K562 (cell line): ENCODE measurements around the gene MPHOSPH8. TPM values are rescaled to one million over a fixed set of nuclear protein-coding genes. Genes with fewer than 3 reads are reported as not detected.

ENCODE experiments used
- CSDE1 ChIP-seq, 2 experiments: fragments of 450-650 bp; IDR thresholded peaks; 2 replicates each; pipeline ENCODE4 v1.6.1; 2016; ENCODE audit warnings: mild to moderate bottlenecking in 1 of 2
- E2F6 ChIP-seq, 2 experiments: IDR thresholded peaks; 2 replicates each; pipeline ENCODE4 v1.6.1; 2011; ENCODE audit warnings: borderline replicate concordance in 1 of 2, control low read depth in 1 of 2, low read depth in 1 of 2, low read length in 1 of 2, mild to moderate bottlenecking in 1 of 2, mixed read lengths in 1 of 2, moderate library complexity in 1 of 2; ENCODE audit not compliant: insufficient read depth in 1 of 2, insufficient read length in 1 of 2, poor library complexity in 1 of 2, severe bottlenecking in 1 of 2; ENCODE audit errors: extremely low read depth in 1 of 2
- ETS2 ChIP-seq: IDR thresholded peaks from 2 replicates; pipeline ENCODE4 v1.6.1; 2016; ENCODE audit warnings: borderline replicate concordance, missing genetic modification characterization, mild to moderate bottlenecking, moderate library complexity, missing compliant biosample characterization; ENCODE audit not compliant: poor library complexity, severe bottlenecking
- EZH2 ChIP-seq: IDR thresholded peaks from 2 replicates; pipeline ENCODE4 v1.6.1; 2012; ENCODE audit warnings: low read depth, mild to moderate bottlenecking, inconsistent platforms, low read length, borderline replicate concordance
- MAFF ChIP-seq: IDR thresholded peaks from 2 replicates; pipeline ENCODE4 v1.6.1; 2012; ENCODE audit warnings: low read length, improper control_type of control experiment
- MYC ChIP-seq, 2 experiments: fragments of 250-450 bp in 1 of 2; sonication (Bioruptor Pico) in 1 of 2; IDR thresholded peaks; 2 replicates each; pipeline versions ENCODE4 v1.5.1 to v1.6.1; 2012 to 2021; ENCODE audit warnings: low read depth in 2 of 2, borderline replicate concordance in 1 of 2, improper control_type of control experiment in 1 of 2, low read length in 1 of 2, mild to moderate bottlenecking in 1 of 2, moderate library complexity in 1 of 2
- PRDM10 ChIP-seq: fragments of 450-650 bp; IDR thresholded peaks from 2 replicates; pipeline ENCODE4 v1.6.1; 2018; ENCODE audit not compliant: partially characterized antibody
- SMAD4 ChIP-seq: fragments of 250-450 bp; sonication (Bioruptor Pico); conservative IDR thresholded peaks from 2 replicates; pipeline ENCODE4 v1.8.0; 2021; ENCODE audit warnings: inconsistent platforms, mild to moderate bottlenecking, moderate library complexity
- SP1 ChIP-seq: sonication (generic); formaldehyde crosslinking; IDR thresholded peaks from 2 replicates; pipeline ENCODE4 v1.8.1; 2022; ENCODE audit warnings: mild to moderate bottlenecking, missing genetic modification reagents
- SRSF3 ChIP-seq: fragments of 200-400 bp; formaldehyde crosslinking; IDR thresholded peaks from 2 replicates; pipeline ENCODE4 v1.6.1; 2016; ENCODE audit warnings: mild to moderate bottlenecking, low read length, moderate library complexity; ENCODE audit not compliant: insufficient read depth
- ZC3H11A ChIP-seq: IDR thresholded peaks from 2 replicates; pipeline ENCODE4 v1.6.1; 2012; ENCODE audit warnings: low read depth, low read length, improper control_type of control experiment
- ZNF24 ChIP-seq: fragments of 450-650 bp; IDR thresholded peaks from 2 replicates; pipeline ENCODE4 v1.6.1; 2016
- ZNF316 ChIP-seq: fragments of 450-650 bp; IDR thresholded peaks from 2 replicates; pipeline ENCODE4 v1.6.1; 2016
- ZNF347 ChIP-seq: fragments of 450-650 bp; formaldehyde crosslinking; IDR thresholded peaks from 2 replicates; pipeline ENCODE4 v1.4.0; 2020; ENCODE audit warnings: low read depth, mild to moderate bottlenecking, moderate library complexity
- ZNF699 ChIP-seq: fragments of 250-450 bp; sonication (Bioruptor Pico); IDR thresholded peaks from 2 replicates; pipeline ENCODE4 v1.8.0; 2021; ENCODE audit warnings: mild to moderate bottlenecking, moderate library complexity; ENCODE audit not compliant: insufficient replicate concordance
- ZNF79 ChIP-seq: fragments of 250-450 bp; sonication (Bioruptor Pico); IDR thresholded peaks from 2 replicates; pipeline ENCODE4 v1.4.0; 2020; ENCODE audit warnings: low read depth, mild to moderate bottlenecking, moderate library complexity
- polyA plus RNA-seq, 8 experiments: library from polyadenylated mRNA; depleted of rRNA in 4 of 8; stranded (reverse) in 5 of 8; unstranded in 3 of 8; fragments of >200 nt; fragmentation: Nextera tagmentation in 2 of 8; fragmentation: Illumina TruSeq in 1 of 8; extraction: Ambion mirVana in 2 of 8; extraction: Trizol in 1 of 8; gene quantifications; 2 replicates each; pipeline versions ENCODE4 v1.2.1 to v1.2.3, GENCODE V29; 2011 to 2014; ENCODE audit warnings: inconsistent platforms in 1 of 8, missing spikeins in 1 of 8
- total RNA-seq, 7 experiments: library from RNA; depleted of rRNA in 6 of 7; stranded (reverse); fragments of >200 nt in 6 of 7; fragmentation: Illumina TruSeq in 2 of 7; extraction: Trizol in 2 of 7; gene quantifications; 2 replicates each; pipeline versions ENCODE4 v1.2.1 to v1.2.3, GENCODE V29; 2011 to 2021; ENCODE audit warnings: low replicate concordance in 1 of 7
- TF ChIP-seq, protein P1 (sequence below): fragments of 450-650 bp; IDR thresholded peaks from 2 replicates; pipeline ENCODE4 v1.7.1; 2018; ENCODE audit warnings: mild to moderate bottlenecking, low read depth; ENCODE audit not compliant: partially characterized antibody
- TF ChIP-seq, protein P2 (sequence below): sonication (generic); IDR thresholded peaks from 2 replicates; pipeline ENCODE4 v1.6.1; 2016

Gene MPHOSPH8
- total and polyA plus RNA-seq, 9 of the 15 experiments (the other 6 are each of a cell fraction or from before 2014, with no cell fraction given): 10.3 to 24.8 (median 16.6) TPM

DNA sequence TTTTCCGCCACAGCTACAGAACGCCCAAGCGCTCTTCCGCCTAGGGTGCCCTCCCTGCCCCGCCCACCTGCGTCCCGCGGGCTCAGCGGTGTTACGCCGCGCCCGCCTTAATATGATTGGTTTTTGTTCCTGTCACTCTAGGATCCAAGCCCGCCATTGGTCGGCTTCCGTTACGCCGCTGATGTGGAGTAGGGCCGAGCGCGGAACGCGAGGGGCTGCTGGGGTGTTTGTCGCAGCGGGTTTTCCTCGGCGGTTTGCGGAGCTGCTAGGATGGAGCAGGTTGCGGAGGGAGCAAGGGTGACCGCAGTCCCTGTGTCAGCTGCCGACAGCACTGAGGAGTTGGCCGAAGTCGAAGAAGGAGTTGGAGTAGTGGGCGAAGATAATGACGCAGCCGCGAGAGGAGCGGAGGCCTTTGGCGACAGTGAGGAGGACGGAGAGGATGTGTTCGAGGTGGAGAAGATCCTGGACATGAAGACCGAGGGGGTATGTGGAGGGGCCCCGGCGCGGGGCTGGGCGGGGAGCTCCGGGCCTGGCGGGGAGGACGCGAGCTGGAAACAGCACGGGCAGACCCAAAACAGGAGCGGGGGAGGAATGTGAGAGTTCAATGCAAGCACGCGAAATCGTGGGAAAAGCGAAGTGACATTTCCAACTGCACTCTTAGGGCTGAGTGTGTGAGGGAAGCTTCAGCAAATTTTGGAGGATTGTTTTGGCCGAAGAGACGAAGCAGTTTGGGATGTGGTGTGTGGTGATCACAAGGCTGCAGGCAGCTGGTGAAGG, at the start of gene MPHOSPH8 (continued):
- TF ChIP-seq, protein P1, sequence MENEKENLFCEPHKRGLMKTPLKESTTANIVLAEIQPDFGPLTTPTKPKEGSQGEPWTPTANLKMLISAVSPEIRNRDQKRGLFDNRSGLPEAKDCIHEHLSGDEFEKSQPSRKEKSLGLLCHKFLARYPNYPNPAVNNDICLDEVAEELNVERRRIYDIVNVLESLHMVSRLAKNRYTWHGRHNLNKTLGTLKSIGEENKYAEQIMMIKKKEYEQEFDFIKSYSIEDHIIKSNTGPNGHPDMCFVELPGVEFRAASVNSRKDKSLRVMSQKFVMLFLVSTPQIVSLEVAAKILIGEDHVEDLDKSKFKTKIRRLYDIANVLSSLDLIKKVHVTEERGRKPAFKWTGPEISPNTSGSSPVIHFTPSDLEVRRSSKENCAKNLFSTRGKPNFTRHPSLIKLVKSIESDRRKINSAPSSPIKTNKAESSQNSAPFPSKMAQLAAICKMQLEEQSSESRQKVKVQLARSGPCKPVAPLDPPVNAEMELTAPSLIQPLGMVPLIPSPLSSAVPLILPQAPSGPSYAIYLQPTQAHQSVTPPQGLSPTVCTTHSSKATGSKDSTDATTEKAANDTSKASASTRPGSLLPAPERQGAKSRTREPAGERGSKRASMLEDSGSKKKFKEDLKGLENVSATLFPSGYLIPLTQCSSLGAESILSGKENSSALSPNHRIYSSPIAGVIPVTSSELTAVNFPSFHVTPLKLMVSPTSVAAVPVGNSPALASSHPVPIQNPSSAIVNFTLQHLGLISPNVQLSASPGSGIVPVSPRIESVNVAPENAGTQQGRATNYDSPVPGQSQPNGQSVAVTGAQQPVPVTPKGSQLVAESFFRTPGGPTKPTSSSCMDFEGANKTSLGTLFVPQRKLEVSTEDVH: no peak
- TF ChIP-seq CSDE1 (IDR thresholded peaks at IDR 0.05) (no peak), MYC (IDR thresholded peaks at IDR 0.05; ENCODE audit: low read depth, low read length) (no peak; the same call in 1 of the 2 replicates), MYC (CRISPR knock-in tag; IDR thresholded peaks at IDR 0.05; ENCODE audit: borderline replicate concordance, low read depth) (no peak), PRDM10 (peak; percentile 69), SMAD4 (CRISPR knock-in tag) (no peak), SP1 (peak; percentile 56; the same call in 1 of the 2 replicates), SRSF3 (no peak), ZNF699 (no peak), EZH2 (no peak), ZC3H11A (no peak), ZNF24 (no peak), ZNF79 (no peak), ETS2 (tag) (no peak), E2F6 (IDR thresholded peaks at IDR 0.05; ENCODE audit: borderline replicate concordance in 1 of 2, extremely low read depth in 1 of 2, insufficient read depth in 1 of 2, insufficient read length in 1 of 2, low read depth in 1 of 2, low read length in 1 of 2, poor library complexity in 1 of 2, severe bottlenecking in 1 of 2) (peak in 1 of 2 experiments; percentile 58), MAFF (no peak), ZNF316 (no peak), ZNF347 (no peak)
- TF ChIP-seq, protein P2, sequence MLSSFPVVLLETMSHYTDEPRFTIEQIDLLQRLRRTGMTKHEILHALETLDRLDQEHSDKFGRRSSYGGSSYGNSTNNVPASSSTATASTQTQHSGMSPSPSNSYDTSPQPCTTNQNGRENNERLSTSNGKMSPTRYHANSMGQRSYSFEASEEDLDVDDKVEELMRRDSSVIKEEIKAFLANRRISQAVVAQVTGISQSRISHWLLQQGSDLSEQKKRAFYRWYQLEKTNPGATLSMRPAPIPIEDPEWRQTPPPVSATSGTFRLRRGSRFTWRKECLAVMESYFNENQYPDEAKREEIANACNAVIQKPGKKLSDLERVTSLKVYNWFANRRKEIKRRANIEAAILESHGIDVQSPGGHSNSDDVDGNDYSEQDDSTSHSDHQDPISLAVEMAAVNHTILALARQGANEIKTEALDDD: no peak
